H1 (cell line): ENCODE results near the gene PIGU. TPM values are rescaled to one million over a fixed set of nuclear protein-coding genes. Genes with fewer than 3 reads are reported as not detected.

ENCODE experiments used
- CTCF ChIA-PET: fragments of 300-600 bp; sonication (Branson Sonifier 250); formaldehyde crosslinking; loops from one replicate; lab custom pipeline; 2021; ENCODE audit not compliant: partially characterized antibody; lab: Charles Lee
- POLR2A ChIA-PET: fragments of 300-600 bp; sonication (Branson Sonifier 250); formaldehyde crosslinking; loops from one replicate; lab custom pipeline; 2021; ENCODE audit warnings: inconsistent platforms; ENCODE audit not compliant: partially characterized antibody; lab: Charles Lee
- DNase-seq, 2 experiments: peaks; one replicate each; pipeline versions ENCODE4 v3.0.0 to v3.0.0-alpha.2; 2010 to 2022; ENCODE audit warnings: low spot score in 2 of 2, low read depth in 1 of 2, mixed read lengths in 1 of 2
- FAIRE-seq: peaks from 2 replicates; lab custom pipeline; 2011; peaks lifted over from hg19 to GRCh38; lab: Jason Lieb, UNC
- H2AFZ ChIP-seq: 2 replicates; pipeline ENCODE4 v1.8.1; 2012; ENCODE audit warnings: low read length, inconsistent platforms
- H2AK5ac ChIP-seq: 2 replicates; pipeline ENCODE4 v1.6.1; 2013; ENCODE audit warnings: low read depth, low read length
- H2BK120ac ChIP-seq: replicated peaks from 2 replicates; pipeline ENCODE3; 2013; ENCODE audit warnings: low read depth, low read length, inconsistent platforms
- H2BK12ac ChIP-seq: 2 replicates; pipeline ENCODE4 v1.6.1; 2013; ENCODE audit warnings: low read depth, low read length
- H2BK15ac ChIP-seq: 2 replicates; pipeline ENCODE4 v1.6.1; 2013; ENCODE audit warnings: low read length
- H2BK20ac ChIP-seq: 2 replicates; pipeline ENCODE4 v1.6.1; 2013; ENCODE audit warnings: low read length
- H2BK5ac ChIP-seq: 2 replicates; pipeline ENCODE4 v1.6.1; 2013; ENCODE audit warnings: low read depth, low read length
- H3K14ac ChIP-seq: 2 replicates; pipeline ENCODE4 v1.6.1; 2013; ENCODE audit warnings: inconsistent platforms; ENCODE audit not compliant: insufficient read length
- H3K18ac ChIP-seq: 2 replicates; pipeline ENCODE4 v1.6.1; 2013; ENCODE audit warnings: low read length; ENCODE audit errors: extremely low read depth
- H3K23ac ChIP-seq: 2 replicates; pipeline ENCODE4 v1.6.1; 2013; ENCODE audit warnings: inconsistent platforms; ENCODE audit not compliant: insufficient read length
- H3K23me2 ChIP-seq: 2 replicates; pipeline ENCODE4 v1.6.1; 2013; ENCODE audit warnings: low read depth, low read length
- H3K27ac ChIP-seq: 2 replicates; pipeline ENCODE4 v1.6.1; 2011; ENCODE audit warnings: low read depth, low read length, inconsistent platforms
- H3K27me3 ChIP-seq, 4 experiments: replicated peaks in 1 of 4; 1 replicate in 1 of 4; 2 replicates in 3 of 4; pipeline versions ENCODE4 v1.6.1 to v1.8.1; 2011 to 2013; ENCODE audit warnings: low read length in 3 of 4, mild to moderate bottlenecking in 3 of 4, inconsistent platforms in 2 of 4, mixed read lengths in 2 of 4, moderate library complexity in 1 of 4; ENCODE audit not compliant: control insufficient read depth in 3 of 4, insufficient read depth in 3 of 4; ENCODE audit errors: extremely low read depth in 1 of 4
- H3K36me3 ChIP-seq, 4 experiments: 2 replicates each; pipeline versions ENCODE4 v1.6.1 to v1.8.1; 2011 to 2013; ENCODE audit warnings: mild to moderate bottlenecking in 4 of 4, low read length in 3 of 4, moderate library complexity in 2 of 4, control low read depth in 1 of 4, inconsistent platforms in 1 of 4; ENCODE audit not compliant: insufficient read depth in 4 of 4, control insufficient read depth in 2 of 4
- H3K4ac ChIP-seq: replicated peaks from 2 replicates; pipeline ENCODE3; 2013; ENCODE audit warnings: low read length, low read depth, mixed read lengths, inconsistent platforms; ENCODE audit not compliant: insufficient read length
- H3K4me1 ChIP-seq, 4 experiments: replicated peaks in 1 of 4; 1 replicate in 1 of 4; 2 replicates in 3 of 4; pipeline versions ENCODE4 v1.6.1 to v1.8.1; 2011 to 2013; ENCODE audit warnings: low read length in 3 of 4, inconsistent platforms in 2 of 4, mixed read lengths in 1 of 4; ENCODE audit not compliant: insufficient read depth in 4 of 4, control insufficient read depth in 3 of 4
- H3K4me2 ChIP-seq, 2 experiments: 2 replicates each; pipeline versions ENCODE4 v1.6.1 to v1.8.1; 2011 to 2013; ENCODE audit warnings: low read depth in 2 of 2, low read length in 2 of 2, control low read depth in 1 of 2, inconsistent platforms in 1 of 2, mild to moderate bottlenecking in 1 of 2; ENCODE audit not compliant: insufficient read depth in 1 of 2
- H3K4me3 ChIP-seq, 4 experiments: fragments of 200-600, 300-600 bp in 1 of 4; sonication (generic), shearing (Covaris generic), sonication (Bioruptor Twin) in 1 of 4; 2 replicates each; pipeline versions ENCODE4 v1.5.1 to v1.8.1; 2011 to 2016; ENCODE audit warnings: low read length in 4 of 4, low read depth in 3 of 4, control low read depth in 2 of 4, inconsistent platforms in 2 of 4, mild to moderate bottlenecking in 2 of 4, mixed read lengths in 1 of 4, moderate library complexity in 1 of 4; ENCODE audit not compliant: insufficient read depth in 2 of 4; ENCODE audit errors: extremely low read depth in 1 of 4
- H3K56ac ChIP-seq: replicated peaks from 2 replicates; pipeline ENCODE3; 2013; ENCODE audit warnings: low read depth, mild to moderate bottlenecking, mixed read lengths, low read length, inconsistent platforms; ENCODE audit not compliant: insufficient read length
- H3K79me1 ChIP-seq: 2 replicates; pipeline ENCODE4 v1.6.1; 2013; ENCODE audit warnings: low read depth, low read length, control low read depth
- H3K79me2 ChIP-seq, 2 experiments: 2 replicates each; pipeline versions ENCODE4 v1.6.1 to v1.8.1; 2012 to 2013; ENCODE audit warnings: low read length in 2 of 2, mild to moderate bottlenecking in 2 of 2, inconsistent platforms in 1 of 2; ENCODE audit not compliant: insufficient read depth in 2 of 2, control insufficient read depth in 1 of 2
- H3K9ac ChIP-seq, 4 experiments: replicated peaks in 1 of 4; 1 replicate in 1 of 4; 2 replicates in 3 of 4; pipeline versions ENCODE4 v1.6.1 to v1.8.1; 2011 to 2013; ENCODE audit warnings: low read depth in 3 of 4, low read length in 3 of 4, control low read depth in 2 of 4, mild to moderate bottlenecking in 2 of 4, moderate library complexity in 2 of 4, inconsistent platforms in 1 of 4; ENCODE audit errors: extremely low read depth in 1 of 4
- H3K9me3 ChIP-seq, 2 experiments: 2 replicates each; pipeline versions ENCODE4 v1.6.1 to v1.8.1; 2012 to 2013; ENCODE audit warnings: mild to moderate bottlenecking in 2 of 2, moderate library complexity in 2 of 2, control low read depth in 1 of 2, inconsistent platforms in 1 of 2, low read depth in 1 of 2, low read length in 1 of 2, mixed read lengths in 1 of 2; ENCODE audit not compliant: insufficient read depth in 2 of 2
- H4K20me1 ChIP-seq, 2 experiments: replicated peaks in 1 of 2; 2 replicates each; pipeline versions ENCODE3 to v1.8.1; 2011 to 2013; ENCODE audit warnings: inconsistent platforms in 2 of 2, low read length in 2 of 2, mild to moderate bottlenecking in 1 of 2; ENCODE audit not compliant: insufficient read depth in 2 of 2, control insufficient read depth in 1 of 2
- H4K5ac ChIP-seq: 2 replicates; pipeline ENCODE4 v1.6.1; 2013; ENCODE audit warnings: low read length, low read depth, mixed read lengths, inconsistent platforms; ENCODE audit not compliant: insufficient read length
- H4K8ac ChIP-seq: 2 replicates; pipeline ENCODE4 v1.8.0; 2013; ENCODE audit warnings: mild to moderate bottlenecking, moderate library complexity, low read length, inconsistent platforms; ENCODE audit not compliant: insufficient read depth; ENCODE audit errors: extremely low read depth
- H4K91ac ChIP-seq: replicated peaks from 2 replicates; pipeline ENCODE3; 2013; ENCODE audit warnings: low read length, mixed read lengths, inconsistent platforms; ENCODE audit not compliant: insufficient read length
- PHF8 ChIP-seq: fragments of 200-600 bp; sonication (generic); conservative IDR thresholded peaks from 2 replicates; pipeline ENCODE4 v1.7.1; 2012; ENCODE audit warnings: low read depth, mild to moderate bottlenecking, inconsistent platforms, low read length, moderate library complexity
- RAD21 ChIP-seq, 2 experiments: IDR thresholded peaks in 1 of 2; conservative IDR thresholded peaks in 1 of 2; 2 replicates each; pipeline ENCODE4 v1.6.1; 2011; ENCODE audit warnings: low read depth in 2 of 2, low read length in 2 of 2, improper control_type of control experiment in 1 of 2, inconsistent platforms in 1 of 2, mild to moderate bottlenecking in 1 of 2, moderate library complexity in 1 of 2
- SIN3A ChIP-seq, 2 experiments: IDR thresholded peaks in 1 of 2; conservative IDR thresholded peaks in 1 of 2; 2 replicates each; pipeline ENCODE4 v1.6.1; 2011 to 2012; ENCODE audit warnings: low read length in 2 of 2, improper control_type of control experiment in 1 of 2, low read depth in 1 of 2, mild to moderate bottlenecking in 1 of 2
- TAF1 ChIP-seq: IDR thresholded peaks from 2 replicates; pipeline ENCODE4 v1.6.1; 2011; ENCODE audit warnings: mild to moderate bottlenecking, low read depth, low read length
- TCF12 ChIP-seq: IDR thresholded peaks from 2 replicates; pipeline ENCODE4 v1.6.1; 2011; ENCODE audit warnings: low read depth, mild to moderate bottlenecking, low read length
- WGBS, 2 experiments: shearing (Covaris generic) in 1 of 2; methylation state at CpG; one replicate each; pipeline versions ENCODE4 v1.1.6 to v1.1.7; 2013 to 2015; ENCODE audit warnings: low lambda C conversion rate in 2 of 2, mixed read lengths in 2 of 2, inconsistent platforms in 1 of 2, low coverage in 1 of 2, missing lambda C conversion rate in 1 of 2; ENCODE audit not compliant: insufficient replicate concordance in 2 of 2, insufficient coverage in 1 of 2, insufficient read length in 1 of 2; ENCODE audit errors: extremely low coverage in 1 of 2, missing lambda C conversion rate in 1 of 2; 5-methylcytosine and 5-hydroxymethylcytosine counted together
- polyA plus RNA-seq, 7 experiments: library from polyadenylated mRNA; depleted of rRNA in 3 of 7; stranded (reverse) in 5 of 7; unstranded in 2 of 7; fragments of >200 nt in 5 of 7; fragments of 200-250 nt in 2 of 7; gene quantifications; 1 replicate in 5 of 7; 2 replicates in 1 of 7; 4 replicates in 1 of 7; pipeline versions ENCODE4 v1.2.1 to v1.2.3, GENCODE V29; 2011 to 2013; ENCODE audit warnings: missing spikeins in 2 of 7, mixed read lengths in 2 of 7
- total RNA-seq: library from RNA; stranded (reverse); fragmentation: NEBNext Ultra II Directional; extraction: Animal tissue kit (Norgen Biotek cat#: 25700); gene quantifications from 2 replicates; pipeline ENCODE4 v1.2.1, GENCODE V29; 2021
- TF ChIP-seq, protein P1 (sequence below), 3 experiments: IDR thresholded peaks; 1 replicate in 2 of 3; 2 replicates in 1 of 3; pipeline versions ENCODE4 v1.5.1 to v1.6.1; 2011; ENCODE audit warnings: low read length in 3 of 3, mild to moderate bottlenecking in 3 of 3, inconsistent platforms in 2 of 3, low read depth in 1 of 3, moderate library complexity in 1 of 3; ENCODE audit not compliant: insufficient read depth in 1 of 3; ENCODE audit errors: control extremely low read depth in 1 of 3

The PIGU gene
- total and polyA plus RNA-seq, 2 of the 8 experiments (the other 6 are each of a cell fraction or from before 2014, with no cell fraction given) = 28.3 to 117 TPM

DNA sequence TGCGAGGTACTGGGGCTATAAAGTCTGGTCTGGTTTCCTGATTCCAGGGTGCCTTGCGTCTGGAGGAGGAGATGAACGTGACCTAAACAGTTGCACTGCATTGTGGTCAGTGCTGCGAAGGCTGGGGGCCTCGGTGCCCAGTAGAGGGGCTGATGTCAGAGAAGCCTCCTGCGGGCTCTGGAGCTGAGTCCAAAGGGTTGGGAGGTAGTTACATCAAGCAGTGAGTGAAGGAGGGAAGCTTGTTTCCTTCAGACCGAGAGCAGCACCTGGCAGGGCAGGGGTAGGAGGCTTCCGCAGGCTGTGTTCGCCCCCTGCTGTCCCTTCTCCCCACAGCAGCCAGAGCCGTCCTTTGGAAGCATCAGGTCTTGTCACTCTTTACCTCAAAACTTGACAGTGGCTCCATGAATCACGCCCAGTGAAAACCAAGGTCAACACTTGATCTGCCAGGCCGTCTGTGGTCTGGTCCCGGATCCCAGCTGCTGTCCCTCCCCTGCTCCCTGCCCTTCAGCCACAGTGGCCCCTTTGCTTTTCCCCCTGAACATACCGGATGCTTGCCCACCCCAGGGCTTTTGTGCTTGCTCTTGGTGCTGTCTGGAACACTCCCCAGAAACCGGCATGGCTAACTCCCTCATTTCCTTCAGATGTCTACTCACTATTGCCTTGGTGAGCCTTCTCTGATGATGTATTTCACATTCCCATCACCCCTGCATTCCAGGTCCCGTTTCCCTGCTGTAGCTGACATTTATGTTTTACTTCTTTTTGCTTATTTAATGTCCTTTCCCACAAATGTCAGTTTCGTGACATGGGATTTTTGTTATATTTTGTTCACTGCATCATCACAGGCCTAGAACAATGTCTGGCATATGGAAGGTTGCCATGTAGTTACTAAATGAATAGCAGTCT is 153.7 kb downstream of the PIGU start:
- Histone ChIP-seq H2AK5ac (no peak overlapping the region), H3K27ac (no peak overlapping the region), H3K79me2 (peaks cover 0 to 76% of the 10 kb centered on the region in 2 experiments; a peak in 3 of 4 replicates), H2BK12ac (no peak overlapping the region; the same call in 1 of the 2 replicates), H4K91ac (no peak overlapping the region), H3K4me1 (peaks cover 0 to 4% (median 3%) of the 10 kb centered on the region in 4 experiments; a peak in 3 of 7 replicates), H2BK15ac (no peak overlapping the region), H3K23me2 (no peaks in the 10 kb centered on the region), H2AFZ (no peak overlapping the region), H4K8ac (no peak overlapping the region), H3K9me3 (no peaks in the 10 kb centered on the region), H2BK120ac (no peak overlapping the region), H3K4me2 (0 out of 4 replicates have a peak overlapping the region, but pooled peaks of 1 of the 2 experiments have one; percentile 8), H3K14ac (no peak overlapping the region), H3K79me1 (peaks cover 8% of the 10 kb centered on the region), H3K4me3 (no peak overlapping the region), H3K36me3 (peaks cover 2 to 16% (median 14%) of the 10 kb centered on the region in 4 experiments; a peak in 7 of 8 replicates), H3K18ac (no peak overlapping the region), H3K27me3 (no peaks in the 10 kb centered on the region), H3K56ac (no peak overlapping the region), H3K23ac (no peak overlapping the region), H2BK20ac (no peak overlapping the region), H3K4ac (no peak overlapping the region), H3K9ac (no peak overlapping the region), H4K5ac (no peak overlapping the region), H2BK5ac (no peak overlapping the region; the same call in 1 of the 2 replicates), H4K20me1 (peaks cover 20 to 22% of the 10 kb centered on the region in 2 experiments)
- POLR2A ChIA-PET = interaction anchor here (0.9 to 2.8 kb wide), 5 partner anchors 9 to 411 kb away, joined by 3 to 7 read pairs (median 3); partner anchors contain the start of genes EIF2S2 and MAP1LC3A
- WGBS, 2 experiments = 62% methylated on average over 17 of the region's 17 CpGs; no CpG with 5 or more reads in 1 of the 2 experiments
- FAIRE-seq (peak; percentile 19), DNase-seq (peak in 1 of 2 experiments; percentile 81)
- CTCF ChIA-PET = interaction anchor here (0.6 to 5.9 kb wide), 40 partner anchors 8 to 348 kb away, joined by 3 to 50 read pairs (median 4); partner anchors contain the start of gene ITCH
- TF ChIP-seq RAD21 (IDR thresholded peaks at IDR 0.05 in 1 of 2, conservative IDR thresholded peaks at IDR 0.05 in 1 of 2; ENCODE audit: low read depth in 2 of 2, low read length in 2 of 2) (peak; percentile 89), PHF8 (no peak), SIN3A (conservative IDR thresholded peaks at IDR 0.05 in 1 of 2, IDR thresholded peaks at IDR 0.05 in 1 of 2; ENCODE audit: low read depth in 1 of 2, low read length in 2 of 2) (peak in 1 of 2 experiments; percentile 69; a peak in 1 of 4 replicates), TAF1 (0 out of 2 replicates have a peak, but pooled peaks have one; percentile 26), TCF12 (peak; percentile 75; the same call in 1 of the 2 replicates)
- TF ChIP-seq, protein P1, sequence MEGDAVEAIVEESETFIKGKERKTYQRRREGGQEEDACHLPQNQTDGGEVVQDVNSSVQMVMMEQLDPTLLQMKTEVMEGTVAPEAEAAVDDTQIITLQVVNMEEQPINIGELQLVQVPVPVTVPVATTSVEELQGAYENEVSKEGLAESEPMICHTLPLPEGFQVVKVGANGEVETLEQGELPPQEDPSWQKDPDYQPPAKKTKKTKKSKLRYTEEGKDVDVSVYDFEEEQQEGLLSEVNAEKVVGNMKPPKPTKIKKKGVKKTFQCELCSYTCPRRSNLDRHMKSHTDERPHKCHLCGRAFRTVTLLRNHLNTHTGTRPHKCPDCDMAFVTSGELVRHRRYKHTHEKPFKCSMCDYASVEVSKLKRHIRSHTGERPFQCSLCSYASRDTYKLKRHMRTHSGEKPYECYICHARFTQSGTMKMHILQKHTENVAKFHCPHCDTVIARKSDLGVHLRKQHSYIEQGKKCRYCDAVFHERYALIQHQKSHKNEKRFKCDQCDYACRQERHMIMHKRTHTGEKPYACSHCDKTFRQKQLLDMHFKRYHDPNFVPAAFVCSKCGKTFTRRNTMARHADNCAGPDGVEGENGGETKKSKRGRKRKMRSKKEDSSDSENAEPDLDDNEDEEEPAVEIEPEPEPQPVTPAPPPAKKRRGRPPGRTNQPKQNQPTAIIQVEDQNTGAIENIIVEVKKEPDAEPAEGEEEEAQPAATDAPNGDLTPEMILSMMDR (IDR thresholded peaks at IDR 0.05; ENCODE audit: control extremely low read depth in 1 of 3, insufficient read depth in 1 of 3, low read depth in 1 of 3, low read length in 3 of 3) = peak; percentile 83 to 97 (median 93)
